HG02943 (cell line): Measurements from ENCODE around the gene GTF3C4.
"Not testable (repeated sequence)": the region's sequence is repeated elsewhere in the genome, so short reads cannot be mapped to it uniquely, and the experiment has no call there.

ENCODE experiments used
- ATAC-seq: cut with Tn5 transposase; IDR thresholded peaks from one replicate; pipeline ENCODE4 v1.9.1; 2021; ENCODE audit warnings: mild to moderate bottlenecking, low read depth, moderate library complexity; ENCODE audit not compliant: unreplicated experiment

The GTF3C4 gene

GRCh38 chr9:132698989-132699388 lies 28.7 kb downstream of the GTF3C4 start:
- ATAC-seq = no peak

- ATAC-seq = no peak
Measured at GRCh38 chr9:132699956-132700355, 29.7 kb downstream of the GTF3C4 start.

GRCh38 chr9:132702254-132702653 lies 32.0 kb downstream of the GTF3C4 start:
- no peak for ATAC-seq

GRCh38 chr9:132703336-132703735 lies 33.1 kb downstream of the GTF3C4 start:
- no peak for ATAC-seq

GRCh38 chr9:132708239-132708638 lies 38.0 kb downstream of the GTF3C4 start:
- no peak for ATAC-seq

GRCh38 chr9:132708769-132709430 lies 38.6 kb downstream of the GTF3C4 start:
- no peak for ATAC-seq

GRCh38 chr9:132710333-132710732 lies 40.1 kb downstream of the GTF3C4 start:
- no peak for ATAC-seq

GRCh38 chr9:132711152-132711551 lies 40.9 kb downstream of the GTF3C4 start:
- ATAC-seq = not testable (repeated sequence)

GRCh38 chr9:132711846-132712245 lies 41.6 kb downstream of the GTF3C4 start:
- ATAC-seq = no peak

- ATAC-seq = no peak
Measured at GRCh38 chr9:132712753-132713152, 42.5 kb downstream of the GTF3C4 start.

- ATAC-seq = no peak
Measured at GRCh38 chr9:132716007-132716406, 45.7 kb downstream of the GTF3C4 start.

- ATAC-seq = no peak
Measured at GRCh38 chr9:132717326-132717945, 47.2 kb downstream of the GTF3C4 start.

- not testable (repeated sequence) for ATAC-seq
Measured at GRCh38 chr9:132718381-132718928, 48.2 kb downstream of the GTF3C4 start.

- no peak for ATAC-seq
Measured at GRCh38 chr9:132721661-132722060, 51.4 kb downstream of the GTF3C4 start.

- ATAC-seq = no peak
Measured at GRCh38 chr9:132722564-132723065, 52.4 kb downstream of the GTF3C4 start.

- ATAC-seq = no peak
Measured at GRCh38 chr9:132723809-132724208, 53.5 kb downstream of the GTF3C4 start.

- ATAC-seq = no peak
Measured at GRCh38 chr9:132725306-132725705, 55.0 kb downstream of the GTF3C4 start.

GRCh38 chr9:132726576-132727130 lies 56.4 kb downstream of the GTF3C4 start:
- ATAC-seq = no peak

GRCh38 chr9:132728071-132728470 lies 57.8 kb downstream of the GTF3C4 start:
- no peak for ATAC-seq

- no peak for ATAC-seq
Measured at GRCh38 chr9:132728497-132728896, 58.2 kb downstream of the GTF3C4 start.

- no peak for ATAC-seq
Measured at GRCh38 chr9:132729235-132729890, 59.1 kb downstream of the GTF3C4 start.
